B cell (primary cell): ENCODE data around the gene CWC27. TPM values are rescaled to one million over a fixed set of nuclear protein-coding genes. Genes with fewer than 3 reads are reported as not detected.

Experiments
- ATAC-seq: fragments of 200-7000 bp; cut with Tn5 transposase; one replicate; pipeline ENCODE4 v1.10.0; 2021; ENCODE audit warnings: low read depth, mild to moderate bottlenecking, moderate number of reproducible peaks, moderate library complexity
- CTCF ChIA-PET: fragments of 350-600 bp; sonication (Branson Sonifier 250); formaldehyde crosslinking; loops from one replicate; lab custom pipeline; 2021; ENCODE audit warnings: antibody characterized with exemption, inconsistent platforms; lab: Charles Lee
- POLR2A ChIA-PET: fragments of 350-600 bp; sonication (Branson Sonifier 250); formaldehyde crosslinking; loops from one replicate; lab custom pipeline; 2021; ENCODE audit warnings: antibody characterized with exemption; lab: Charles Lee
- DNase-seq: peaks from one replicate; pipeline ENCODE4 v3.0.0; 2013
- H2AFZ ChIP-seq: 2 replicates; pipeline ENCODE4 v1.6.1; 2012; ENCODE audit warnings: mild to moderate bottlenecking, low read depth, low read length; ENCODE audit not compliant: insufficient read depth, poor library complexity, severe bottlenecking
- H3K27ac ChIP-seq, 2 donors: 1 replicate in 1 of 2; 2 replicates in 1 of 2; pipeline ENCODE4 v1.5.1; 2012 to 2013; ENCODE audit warnings: low read length in 2 of 2, mild to moderate bottlenecking in 2 of 2, moderate library complexity in 1 of 2
- H3K27me3 ChIP-seq, 4 experiments: fragments of 200-600 bp in 1 of 4; sonication (generic) in 1 of 4; replicated peaks in 1 of 4; 1 replicate in 2 of 4; 2 replicates in 2 of 4; pipeline versions ENCODE4 v1.6.1 to v1.7.0; 2013 to 2016; ENCODE audit warnings: low read length in 3 of 4, mild to moderate bottlenecking in 2 of 4, mixed read lengths in 1 of 4, moderate library complexity in 1 of 4; ENCODE audit not compliant: insufficient read depth in 4 of 4, control insufficient read depth in 3 of 4; ENCODE audit errors: control extremely low read depth in 1 of 4
- H3K36me3 ChIP-seq, 2 experiments: replicated peaks in 1 of 2; 1 replicate in 1 of 2; 2 replicates in 1 of 2; pipeline versions ENCODE4 v1.6.1 to v1.7.1; 2013; ENCODE audit warnings: low read length in 1 of 2; ENCODE audit not compliant: insufficient read depth in 2 of 2, control insufficient read depth in 1 of 2; ENCODE audit errors: control extremely low read depth in 1 of 2, extremely low read depth in 1 of 2
- H3K4me1 ChIP-seq, 2 donors: fragments of 200-600 bp in 1 of 2; sonication (generic) in 1 of 2; 1 replicate in 1 of 2; 2 replicates in 1 of 2; pipeline versions ENCODE4 v1.5.1 to v1.6.1; 2013 to 2017; ENCODE audit warnings: low read length in 2 of 2; ENCODE audit not compliant: control insufficient read depth in 2 of 2, insufficient read depth in 2 of 2
- H3K4me2 ChIP-seq: replicated peaks from 2 replicates; pipeline ENCODE3; 2012; ENCODE audit warnings: mild to moderate bottlenecking, low read depth, low read length; ENCODE audit not compliant: poor library complexity, severe bottlenecking
- H3K4me3 ChIP-seq, 5 experiments: fragments of 200-600 bp in 1 of 5; sonication (generic) in 1 of 5; 1 replicate in 3 of 5; 2 replicates in 2 of 5; pipeline versions ENCODE4 v1.5.1 to v1.7.0; 2011 to 2016; ENCODE audit warnings: low read length in 4 of 5, mild to moderate bottlenecking in 4 of 5, low read depth in 2 of 5, control low read depth in 1 of 5, moderate library complexity in 1 of 5; ENCODE audit not compliant: insufficient read depth in 1 of 5; ENCODE audit errors: control extremely low read depth in 1 of 5, extremely low read depth in 1 of 5
- H3K79me2 ChIP-seq: fragments of 200-600 bp; sonication (generic); one replicate; pipeline ENCODE4 v1.6.0; 2016; ENCODE audit warnings: low read length; ENCODE audit not compliant: control insufficient read depth, insufficient read depth
- H3K9ac ChIP-seq: fragments of 200-600 bp; sonication (generic); 2 replicates; pipeline ENCODE4 v1.6.1; 2017; ENCODE audit warnings: mild to moderate bottlenecking, low read length, moderate library complexity
- H3K9me3 ChIP-seq, 3 donors: one replicate each; pipeline versions ENCODE4 v1.6.1 to v1.7.1; 2013; ENCODE audit warnings: low read length in 2 of 3; ENCODE audit not compliant: control insufficient read depth in 2 of 3, insufficient read depth in 1 of 3; ENCODE audit errors: control extremely low read depth in 1 of 3
- H4K20me1 ChIP-seq: 2 replicates; pipeline ENCODE4 v1.6.0; 2012; ENCODE audit warnings: mild to moderate bottlenecking, low read length; ENCODE audit not compliant: insufficient read depth, control insufficient read depth, poor library complexity, severe bottlenecking
- H3K27ac Mint-ChIP-seq: one replicate; pipeline ENCODE4 v1.8.0; 2021; ENCODE audit warnings: mixed read lengths
- H3K27me3 Mint-ChIP-seq: one replicate; pipeline ENCODE4 v1.8.0; 2021; ENCODE audit warnings: mixed read lengths
- H3K4me1 Mint-ChIP-seq: one replicate; pipeline ENCODE4 v1.8.0; 2021; ENCODE audit warnings: mixed read lengths
- H3K4me3 Mint-ChIP-seq: one replicate; pipeline ENCODE4 v1.8.0; 2021; ENCODE audit warnings: mixed read lengths
- H3K9me3 Mint-ChIP-seq: one replicate; pipeline ENCODE4 v1.8.0; 2022; ENCODE audit warnings: mixed read lengths; ENCODE audit not compliant: insufficient read depth
- EZH2 ChIP-seq: IDR thresholded peaks from 2 replicates; pipeline ENCODE4 v1.6.1; 2012; ENCODE audit warnings: borderline replicate concordance, low read depth, mild to moderate bottlenecking, moderate library complexity, low read length; ENCODE audit not compliant: insufficient read depth, poor library complexity, severe bottlenecking
- WGBS: methylation state at CpG from one replicate; pipeline ENCODE4 v1.1.5; 2013; ENCODE audit warnings: missing lambda C conversion rate; ENCODE audit not compliant: insufficient coverage; 5-methylcytosine and 5-hydroxymethylcytosine counted together
- intact Hi-C: fragments of 100-400 bp; cut with micrococcal nuclease; formaldehyde crosslinking; loops from one replicate; pipeline ENCODE4 v1.10.0; 2022
- polyA plus RNA-seq: library from polyadenylated mRNA; depleted of rRNA; stranded (reverse); fragments of >200 nt; gene quantifications from 2 replicates; pipeline ENCODE4 v1.2.3, GENCODE V29; 2012
- total RNA-seq, 2 donors: library from RNA; stranded (reverse); fragments of 120-200 nt in 1 of 2; gene quantifications; 1 replicate in 1 of 2; 2 replicates in 1 of 2; pipeline versions ENCODE4 v1.2.3 to v1.2.4, GENCODE V29; 2013 to 2022
- TF ChIP-seq, protein P1 (sequence below): fragments of 200-600 bp; IDR thresholded peaks from one replicate; pipeline ENCODE4 v1.8.0; 2022; ENCODE audit warnings: antibody characterized with exemption, mild to moderate bottlenecking

The CWC27 gene
- total and polyA plus RNA-seq, 2 donors (not counting 1 experiment from before 2014, with no cell fraction given): 6.6 to 30.5 TPM

DNA sequence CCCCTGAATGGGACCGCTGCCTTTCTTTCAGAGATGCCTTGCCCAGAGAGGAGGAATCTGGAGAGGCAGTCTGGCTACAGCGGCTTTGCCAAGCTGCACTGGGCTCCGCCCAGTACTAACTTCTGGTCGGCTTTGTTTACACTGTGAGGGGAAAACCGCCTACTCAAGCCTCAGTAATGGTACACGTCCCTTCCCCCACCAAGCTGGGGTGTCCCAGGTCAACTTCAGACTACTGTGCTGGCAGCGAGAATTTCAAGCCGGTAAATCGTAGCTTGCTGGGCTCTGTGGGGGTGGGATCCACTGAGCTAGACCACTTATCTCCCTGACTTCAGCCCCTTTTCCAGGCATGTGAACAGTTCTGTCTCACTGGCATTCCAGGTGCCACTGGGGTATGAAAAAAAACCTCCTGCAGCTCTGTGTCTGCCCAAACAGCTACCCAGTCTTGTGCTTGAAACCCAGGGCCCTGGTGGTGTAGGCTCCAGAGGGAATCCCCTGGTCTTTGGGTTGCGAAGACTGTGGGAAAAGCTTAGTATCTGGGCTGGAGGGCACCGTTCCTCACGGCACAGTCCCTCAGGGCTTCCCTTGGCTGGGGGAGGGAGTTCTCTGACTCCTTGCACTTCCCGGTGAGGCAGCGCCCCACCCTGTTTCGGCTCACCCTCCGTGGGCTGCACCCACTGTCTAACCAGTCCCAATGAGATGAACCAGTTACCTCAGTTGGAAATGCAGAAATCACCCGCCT is 171.2 kb downstream of the CWC27 start:
- no peak overlapping the region for H3K27ac ChIP-seq
- ChIA-PET POLR2A (no interaction called here), CTCF (no interaction called here)
- H3K79me2 ChIP-seq: no peaks in the 10 kb centered on the region
- H4K20me1 ChIP-seq: no peaks in the 10 kb centered on the region
- no peaks in the 10 kb centered on the region for H3K4me1 ChIP-seq
- TF ChIP-seq, protein P1, sequence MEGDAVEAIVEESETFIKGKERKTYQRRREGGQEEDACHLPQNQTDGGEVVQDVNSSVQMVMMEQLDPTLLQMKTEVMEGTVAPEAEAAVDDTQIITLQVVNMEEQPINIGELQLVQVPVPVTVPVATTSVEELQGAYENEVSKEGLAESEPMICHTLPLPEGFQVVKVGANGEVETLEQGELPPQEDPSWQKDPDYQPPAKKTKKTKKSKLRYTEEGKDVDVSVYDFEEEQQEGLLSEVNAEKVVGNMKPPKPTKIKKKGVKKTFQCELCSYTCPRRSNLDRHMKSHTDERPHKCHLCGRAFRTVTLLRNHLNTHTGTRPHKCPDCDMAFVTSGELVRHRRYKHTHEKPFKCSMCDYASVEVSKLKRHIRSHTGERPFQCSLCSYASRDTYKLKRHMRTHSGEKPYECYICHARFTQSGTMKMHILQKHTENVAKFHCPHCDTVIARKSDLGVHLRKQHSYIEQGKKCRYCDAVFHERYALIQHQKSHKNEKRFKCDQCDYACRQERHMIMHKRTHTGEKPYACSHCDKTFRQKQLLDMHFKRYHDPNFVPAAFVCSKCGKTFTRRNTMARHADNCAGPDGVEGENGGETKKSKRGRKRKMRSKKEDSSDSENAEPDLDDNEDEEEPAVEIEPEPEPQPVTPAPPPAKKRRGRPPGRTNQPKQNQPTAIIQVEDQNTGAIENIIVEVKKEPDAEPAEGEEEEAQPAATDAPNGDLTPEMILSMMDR: no peak
- TF ChIP-seq EZH2: no peak
- H3K4me1 Mint-ChIP-seq: no peaks in the 10 kb centered on the region
- H3K27ac Mint-ChIP-seq: no peak overlapping the region
- H2AFZ ChIP-seq: no peak overlapping the region
- no peak overlapping the region for H3K9ac ChIP-seq
- no peak for ATAC-seq
- no peaks in the 10 kb centered on the region for H3K36me3 ChIP-seq
- H3K9me3 Mint-ChIP-seq: peaks cover 8% of the 10 kb centered on the region
- H3K9me3 ChIP-seq: no peaks in the 10 kb centered on the region
- no peak overlapping the region for H3K4me3 Mint-ChIP-seq
- no peaks in the 10 kb centered on the region for H3K27me3 ChIP-seq
- H3K4me2 ChIP-seq: no peak overlapping the region
- WGBS: 95% methylated on average over 13 of the region's 17 CpGs
- H3K27me3 Mint-ChIP-seq: no peaks in the 10 kb centered on the region
- intact Hi-C loops: no loop called here
- no peak for DNase-seq
- H3K4me3 ChIP-seq: no peak overlapping the region

DNA sequence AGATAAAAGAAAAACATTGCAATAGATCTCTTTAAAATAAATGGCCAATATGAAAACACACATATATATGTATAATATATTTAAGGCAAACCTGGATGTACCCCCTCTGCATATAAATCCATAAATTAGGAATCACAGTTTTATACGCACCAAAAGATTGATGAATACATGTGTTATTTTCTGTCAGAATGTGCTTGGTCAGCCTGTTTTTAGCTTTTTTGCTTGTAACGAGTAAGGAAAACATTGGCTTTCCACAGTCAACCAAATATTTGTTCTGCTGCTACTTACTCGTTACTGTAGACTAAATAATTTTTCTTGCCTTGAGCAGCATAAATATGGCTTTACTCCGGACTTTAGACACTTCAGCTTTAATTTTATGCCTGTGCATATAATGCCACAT is 173.7 kb downstream of the CWC27 start:
- Histone ChIP-seq H3K4me3 (no peak overlapping the region), H3K9me3 (no peaks in the 10 kb centered on the region), H4K20me1 (no peaks in the 10 kb centered on the region), H3K79me2 (no peaks in the 10 kb centered on the region), H3K4me2 (no peak overlapping the region), H3K27ac (no peak overlapping the region), H3K9ac (no peak overlapping the region), H2AFZ (no peak overlapping the region), H3K27me3 (no peaks in the 10 kb centered on the region), H3K36me3 (no peaks in the 10 kb centered on the region), H3K4me1 (no peaks in the 10 kb centered on the region)
- POLR2A ChIA-PET: no interaction called here
- 67% methylated on average over 1 of the region's 4 CpGs for WGBS
- no peak overlapping the region for H3K27ac Mint-ChIP-seq
- DNase-seq (no peak), ATAC-seq (no peak)
- intact Hi-C loops: no loop called here
- H3K4me1 Mint-ChIP-seq: no peaks in the 10 kb centered on the region
- H3K27me3 Mint-ChIP-seq: no peaks in the 10 kb centered on the region
- H3K4me3 Mint-ChIP-seq: no peak overlapping the region
- CTCF ChIA-PET: no interaction called here
- TF ChIP-seq, protein P1: no peak
- TF ChIP-seq EZH2: no peak
- no peaks in the 10 kb centered on the region for H3K9me3 Mint-ChIP-seq
